Measurements from ENCODE around the gene LMNTD2. TPM values are rescaled to one million over a fixed set of nuclear protein-coding genes. Genes with fewer than 3 reads are reported as not detected.

LMNTD2 gene
- total RNA-seq, 4 donors from 2014 or later, result 1.3 to 5.9 (median 3.2) TPM

DNA sequence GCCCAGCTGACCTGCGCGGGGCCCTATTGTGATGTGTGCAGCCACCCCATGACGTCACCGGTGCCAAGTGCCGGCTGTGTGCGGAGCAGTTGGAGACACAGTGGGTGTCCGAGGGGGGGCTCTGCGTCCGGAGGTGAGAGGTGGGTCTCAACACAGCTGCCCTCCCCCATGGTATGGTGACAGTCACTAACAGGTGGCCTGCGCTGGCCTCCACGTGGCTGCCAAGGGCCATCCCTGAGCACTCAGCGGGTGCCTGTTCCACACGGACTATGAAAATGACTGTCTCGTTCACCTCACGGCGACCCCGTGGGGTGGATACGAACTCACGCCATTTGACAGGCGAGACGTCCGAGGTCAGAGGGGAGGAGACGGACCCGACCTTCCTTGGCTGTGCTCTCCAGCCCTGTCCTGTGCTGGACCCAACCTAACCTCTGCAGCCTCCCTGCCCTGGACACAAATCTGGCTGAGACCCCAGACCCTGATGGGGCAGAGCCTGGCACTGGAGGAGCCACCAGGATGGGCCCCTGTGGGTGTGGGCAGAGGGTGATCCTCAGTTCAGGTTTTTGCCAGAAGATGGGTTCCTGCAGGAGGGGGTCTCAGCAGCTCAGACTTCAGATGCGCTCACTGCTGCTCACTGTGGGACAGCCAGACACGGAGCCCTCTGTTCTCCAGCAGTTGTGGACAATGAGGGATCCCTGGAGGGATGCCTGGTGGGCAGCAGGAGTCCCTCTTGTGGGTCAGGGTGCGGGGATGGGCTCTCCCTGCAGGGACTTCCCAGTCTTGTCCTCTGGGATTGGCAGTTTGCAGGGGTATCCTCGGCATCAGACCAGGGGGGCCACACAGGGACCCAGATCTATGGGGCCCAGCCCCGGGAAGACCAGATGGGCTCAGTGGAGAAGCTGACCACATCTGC lies 31.5 kb downstream of the LMNTD2 start:
- Histone ChIP-seq H3K9me3 (no peaks in the 10 kb centered on the region), H3K4me3 (no peak overlapping the region), H3K4me1 (peaks cover 0 to 16% (median 4%) of the 10 kb centered on the region in 4 donors), H3K36me3 (peaks cover 0 to 42% (median 0%) of the 10 kb centered on the region in 3 donors), H3K27ac (no peak overlapping the region), H3K27me3 (no peaks in the 10 kb centered on the region)
- TF ChIP-seq POLR2A (IDR thresholded peaks at IDR 0.05) (no peak), EP300 (IDR thresholded peaks at IDR 0.05) (no peak)
- TF ChIP-seq, protein P1, sequence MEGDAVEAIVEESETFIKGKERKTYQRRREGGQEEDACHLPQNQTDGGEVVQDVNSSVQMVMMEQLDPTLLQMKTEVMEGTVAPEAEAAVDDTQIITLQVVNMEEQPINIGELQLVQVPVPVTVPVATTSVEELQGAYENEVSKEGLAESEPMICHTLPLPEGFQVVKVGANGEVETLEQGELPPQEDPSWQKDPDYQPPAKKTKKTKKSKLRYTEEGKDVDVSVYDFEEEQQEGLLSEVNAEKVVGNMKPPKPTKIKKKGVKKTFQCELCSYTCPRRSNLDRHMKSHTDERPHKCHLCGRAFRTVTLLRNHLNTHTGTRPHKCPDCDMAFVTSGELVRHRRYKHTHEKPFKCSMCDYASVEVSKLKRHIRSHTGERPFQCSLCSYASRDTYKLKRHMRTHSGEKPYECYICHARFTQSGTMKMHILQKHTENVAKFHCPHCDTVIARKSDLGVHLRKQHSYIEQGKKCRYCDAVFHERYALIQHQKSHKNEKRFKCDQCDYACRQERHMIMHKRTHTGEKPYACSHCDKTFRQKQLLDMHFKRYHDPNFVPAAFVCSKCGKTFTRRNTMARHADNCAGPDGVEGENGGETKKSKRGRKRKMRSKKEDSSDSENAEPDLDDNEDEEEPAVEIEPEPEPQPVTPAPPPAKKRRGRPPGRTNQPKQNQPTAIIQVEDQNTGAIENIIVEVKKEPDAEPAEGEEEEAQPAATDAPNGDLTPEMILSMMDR (IDR thresholded peaks at IDR 0.05), result no peak
- DNase-seq (ENCODE audit: low spot score in 2 of 2), result no peak
- WGBS, 2 donors, result 55 to 58% methylated on average over 14 to 24 of the region's 29 CpGs

- Histone ChIP-seq H3K27me3 (no peaks in the 10 kb centered on the region), H3K27ac (no peak overlapping the region), H3K36me3 (peaks cover 0 to 34% (median 0%) of the 10 kb centered on the region in 3 donors), H3K9me3 (no peaks in the 10 kb centered on the region), H3K4me3 (no peak overlapping the region), H3K4me1 (peaks cover 0 to 8% (median 0%) of the 10 kb centered on the region in 4 donors)
- no peak for TF ChIP-seq EP300 (IDR thresholded peaks at IDR 0.05)
- DNase-seq (ENCODE audit: low spot score in 2 of 2), result no peak
- 83 to 88% methylated on average over 26 to 28 of the region's 30 CpGs for WGBS, 2 donors
Measured at GRCh38 chr11:528166-528814, 32.2 kb downstream of the LMNTD2 start.

DNA sequence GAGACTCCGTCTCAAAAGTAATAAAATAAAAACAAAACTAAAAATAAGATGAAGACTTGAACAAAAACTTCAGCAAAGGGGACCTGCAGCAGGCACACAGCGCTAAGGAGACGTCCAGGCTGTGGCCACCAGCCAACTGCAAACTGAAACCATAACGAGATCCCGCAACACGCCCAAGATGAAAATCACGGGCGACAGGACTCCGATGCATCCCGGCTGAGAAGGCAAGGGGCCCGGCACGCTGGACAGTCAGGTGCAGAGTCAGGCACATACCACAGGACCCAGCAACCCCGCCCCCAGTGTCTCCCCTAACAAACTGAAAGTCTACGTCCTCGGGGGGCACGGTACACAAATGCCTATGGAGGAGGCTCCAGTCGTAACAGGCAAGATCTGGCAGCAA lies 34.3 kb downstream of the LMNTD2 start:
- TF ChIP-seq EP300 (IDR thresholded peaks at IDR 0.05), result no peak
- TF ChIP-seq POLR2A (IDR thresholded peaks at IDR 0.05), result no peak
- TF ChIP-seq, protein P1 (IDR thresholded peaks at IDR 0.05), result no peak
- no peaks in the 10 kb centered on the region for H3K27me3 ChIP-seq
- peaks cover 0 to 13% (median 0%) of the 10 kb centered on the region in 3 donors for H3K36me3 ChIP-seq
- no peaks in the 10 kb centered on the region for H3K4me1 ChIP-seq
- H3K4me3 ChIP-seq, result no peak overlapping the region
- DNase-seq (ENCODE audit: low spot score in 2 of 2), result no peak
- 80% methylated on average over 17 of the region's 17 CpGs for WGBS, 2 donors
- H3K9me3 ChIP-seq, result no peaks in the 10 kb centered on the region
- H3K27ac ChIP-seq, result no peak overlapping the region

- TF ChIP-seq POLR2A (IDR thresholded peaks at IDR 0.05), result no peak
- TF ChIP-seq, protein P1 (IDR thresholded peaks at IDR 0.05), result no peak
- no peak for TF ChIP-seq EP300 (IDR thresholded peaks at IDR 0.05)
- Histone ChIP-seq H3K4me3 (no peak overlapping the region), H3K4me1 (peaks cover 0 to 7% (median 0%) of the 10 kb centered on the region in 4 donors), H3K9me3 (peaks cover 0 to 11% (median 0%) of the 10 kb centered on the region in 4 donors), H3K36me3 (peaks cover 0 to 4% (median 0%) of the 10 kb centered on the region in 3 donors), H3K27me3 (no peaks in the 10 kb centered on the region), H3K27ac (no peak overlapping the region)
- no peak for DNase-seq (ENCODE audit: low spot score in 2 of 2)
- 89 to 91% methylated on average over 10 of the region's 10 CpGs for WGBS, 2 donors
Measured at GRCh38 chr11:521177-521688, 39.3 kb downstream of the LMNTD2 start.

DNA sequence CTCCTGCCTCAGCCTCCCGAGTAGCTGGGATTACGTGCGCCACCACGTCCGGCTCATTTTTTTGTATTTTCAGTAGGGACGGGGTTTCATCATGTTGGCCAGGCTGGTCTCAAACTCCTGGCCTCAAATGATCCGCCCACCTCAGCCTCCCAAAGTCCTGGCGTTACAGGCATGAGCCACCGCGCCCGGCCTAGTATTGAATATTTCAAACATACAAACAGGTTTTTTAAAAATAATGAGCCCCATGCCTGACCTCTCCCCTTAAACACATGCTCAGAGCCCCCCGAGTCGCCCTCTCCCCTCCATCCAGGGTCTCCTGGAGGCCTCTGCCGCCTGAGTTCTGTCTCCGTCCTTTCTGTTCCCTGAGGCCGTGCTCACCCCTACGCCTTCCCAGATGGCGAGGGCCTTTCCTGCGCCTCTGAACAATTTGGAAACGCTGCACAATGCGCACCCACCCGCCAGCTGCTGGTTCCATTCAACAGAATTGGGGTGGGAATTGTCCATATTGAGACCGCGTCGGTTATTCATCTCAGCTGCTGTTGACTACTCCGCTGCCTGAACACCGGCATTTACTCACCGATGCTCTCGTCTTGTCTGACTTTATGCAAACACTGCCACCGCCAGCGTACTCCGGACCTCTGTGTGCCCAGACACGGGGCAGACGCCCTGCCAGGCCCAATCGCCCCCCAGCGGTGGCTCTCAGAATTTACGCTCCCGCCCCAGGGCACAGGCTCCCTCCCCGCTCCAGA lies 39.9 kb downstream of the LMNTD2 start:
- Histone ChIP-seq H3K27me3 (no peaks in the 10 kb centered on the region), H3K27ac (no peak overlapping the region), H3K9me3 (peaks cover 0 to 18% (median 0%) of the 10 kb centered on the region in 4 donors), H3K4me1 (peaks cover 0 to 7% (median 0%) of the 10 kb centered on the region in 4 donors), H3K4me3 (no peak overlapping the region), H3K36me3 (peaks cover 0 to 9% (median 0%) of the 10 kb centered on the region in 3 donors)
- TF ChIP-seq POLR2A (IDR thresholded peaks at IDR 0.05) (no peak), EP300 (IDR thresholded peaks at IDR 0.05) (no peak)
- TF ChIP-seq, protein P1 (IDR thresholded peaks at IDR 0.05), result no peak
- WGBS, 2 donors, result 88 to 89% methylated on average over 39 of the region's 39 CpGs
- DNase-seq (ENCODE audit: low spot score in 2 of 2), result no peak

Measured in tibial nerve (tissue), 4 donors.